Esophagus muscularis mucosa (tissue), 4 donors: ENCODE data around the gene RBM15B. TPM values are rescaled to one million over a fixed set of nuclear protein-coding genes. Genes with fewer than 3 reads are reported as not detected.

Experiments
- DNase-seq: peaks from one replicate; pipeline ENCODE4 v3.0.0-alpha.2; 2017; ENCODE audit errors: extremely low spot score
- H3K27ac ChIP-seq, 4 donors: fragments of 200-600 bp; sonication (generic); replicated peaks in 1 of 4; 1 replicate in 3 of 4; 2 replicates in 1 of 4; pipeline ENCODE4 v1.5.1; 2016 to 2019; ENCODE audit warnings: mild to moderate bottlenecking in 1 of 4
- H3K27me3 ChIP-seq, 4 donors: fragments of 200-600 bp; sonication (generic); one replicate each; pipeline versions ENCODE4 v1.5.1 to v1.6.0; 2016 to 2019
- H3K36me3 ChIP-seq, 4 donors: fragments of 200-600 bp; sonication (generic); one replicate each; pipeline ENCODE4 v1.5.1; 2016 to 2019
- H3K4me1 ChIP-seq, 4 donors: fragments of 200-600 bp; sonication (generic); one replicate each; pipeline ENCODE4 v1.5.1; 2016 to 2019
- H3K4me3 ChIP-seq, 4 donors: fragments of 200-600 bp; sonication (generic); 1 replicate in 2 of 4; 2 replicates in 2 of 4; pipeline ENCODE4 v1.5.1; 2016 to 2019; ENCODE audit warnings: mild to moderate bottlenecking in 4 of 4, moderate library complexity in 1 of 4
- H3K9me3 ChIP-seq, 4 donors: fragments of 200-600 bp; sonication (generic); 1 replicate in 3 of 4; 2 replicates in 1 of 4; pipeline ENCODE4 v1.5.1; 2016 to 2019
- EP300 ChIP-seq: sonication (generic); formaldehyde crosslinking; IDR thresholded peaks from one replicate; pipeline ENCODE4 v1.6.1; 2017; ENCODE audit warnings: antibody characterized with exemption
- POLR2A ChIP-seq: fragments of 450-650 bp; IDR thresholded peaks from one replicate; pipeline ENCODE4 v1.6.1; 2017; ENCODE audit warnings: antibody characterized with exemption, moderate library complexity, mild to moderate bottlenecking, low read depth
- POLR2AphosphoS5 ChIP-seq, 2 donors: sonication (generic); formaldehyde crosslinking; IDR thresholded peaks; one replicate each; pipeline ENCODE4 v1.6.1; 2017; ENCODE audit warnings: antibody characterized with exemption in 2 of 2
- WGBS: methylation state at CpG from one replicate; pipeline ENCODE4 v1.1.5; 2018; 5-methylcytosine and 5-hydroxymethylcytosine counted together
- intact Hi-C: fragments of 100-400 bp; cut with DNase I; formaldehyde crosslinking; loops from one replicate; pipeline ENCODE4 v1.15.1; 2023
- total RNA-seq, 4 donors: library from RNA; depleted of rRNA; stranded (reverse); fragments of >200 nt; gene quantifications; one replicate each; pipeline versions ENCODE4 v1.1.0 to v1.2.1, GENCODE V29; 2016
- TF ChIP-seq, protein P1 (sequence below), 3 experiments: fragments of 200-600 bp in 2 of 3; fragments of 450-650 bp in 1 of 3; sonication (generic) in 2 of 3; IDR thresholded peaks; one replicate each; pipeline ENCODE4 v1.5.1; 2017 to 2019; ENCODE audit warnings: antibody characterized with exemption in 3 of 3, mild to moderate bottlenecking in 2 of 3, moderate library complexity in 1 of 3

Gene RBM15B
- total RNA-seq, 4 donors from 2014 or later: 27.8 to 50.5 (median 42.6) TPM

DNA sequence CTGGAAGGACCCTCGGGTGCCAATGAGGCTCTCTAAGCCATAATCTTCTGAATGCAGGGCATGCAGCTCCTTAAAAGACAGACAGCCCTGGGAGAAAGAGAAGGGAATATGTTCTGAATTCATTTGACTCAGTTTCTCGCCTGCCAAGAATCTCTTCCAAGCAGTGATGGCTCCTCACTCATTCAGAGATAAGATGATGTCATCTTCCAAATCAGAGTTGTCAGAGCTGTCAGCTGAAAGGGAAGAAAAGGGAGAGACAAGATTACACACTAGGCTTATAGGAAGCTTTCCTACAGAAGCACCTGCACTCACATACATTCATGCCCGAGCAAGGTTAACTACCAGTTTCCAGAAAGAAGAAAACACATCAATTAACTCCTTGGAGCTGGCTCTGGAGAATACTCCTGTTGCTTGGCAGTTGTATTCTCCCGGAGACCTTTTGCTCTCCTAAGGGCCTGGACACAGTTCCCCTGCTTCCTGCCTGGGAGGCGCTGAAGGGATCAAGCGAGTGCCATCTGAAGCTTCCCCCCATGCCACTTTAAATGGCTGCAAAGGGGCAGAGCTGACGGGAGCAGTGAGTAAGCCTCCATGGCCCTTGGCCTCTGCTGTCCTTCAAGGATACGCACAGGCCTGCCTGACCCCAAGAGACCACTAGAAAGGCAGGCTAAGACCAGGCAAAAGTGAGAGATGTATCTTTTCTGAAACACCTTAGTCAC is 7.7 kb downstream of the RBM15B start:
- Histone ChIP-seq H3K4me1 (peaks cover 18 to 40% (median 34%) of the 10 kb centered on the region in 4 donors), H3K27ac (no peak overlapping the region), H3K36me3 (peaks cover 25 to 99% (median 87%) of the 10 kb centered on the region in 4 donors), H3K27me3 (no peaks in the 10 kb centered on the region), H3K9me3 (no peaks in the 10 kb centered on the region), H3K4me3 (no peak overlapping the region)
- no peak for DNase-seq
- TF ChIP-seq EP300: no peak
- TF ChIP-seq, protein P1, sequence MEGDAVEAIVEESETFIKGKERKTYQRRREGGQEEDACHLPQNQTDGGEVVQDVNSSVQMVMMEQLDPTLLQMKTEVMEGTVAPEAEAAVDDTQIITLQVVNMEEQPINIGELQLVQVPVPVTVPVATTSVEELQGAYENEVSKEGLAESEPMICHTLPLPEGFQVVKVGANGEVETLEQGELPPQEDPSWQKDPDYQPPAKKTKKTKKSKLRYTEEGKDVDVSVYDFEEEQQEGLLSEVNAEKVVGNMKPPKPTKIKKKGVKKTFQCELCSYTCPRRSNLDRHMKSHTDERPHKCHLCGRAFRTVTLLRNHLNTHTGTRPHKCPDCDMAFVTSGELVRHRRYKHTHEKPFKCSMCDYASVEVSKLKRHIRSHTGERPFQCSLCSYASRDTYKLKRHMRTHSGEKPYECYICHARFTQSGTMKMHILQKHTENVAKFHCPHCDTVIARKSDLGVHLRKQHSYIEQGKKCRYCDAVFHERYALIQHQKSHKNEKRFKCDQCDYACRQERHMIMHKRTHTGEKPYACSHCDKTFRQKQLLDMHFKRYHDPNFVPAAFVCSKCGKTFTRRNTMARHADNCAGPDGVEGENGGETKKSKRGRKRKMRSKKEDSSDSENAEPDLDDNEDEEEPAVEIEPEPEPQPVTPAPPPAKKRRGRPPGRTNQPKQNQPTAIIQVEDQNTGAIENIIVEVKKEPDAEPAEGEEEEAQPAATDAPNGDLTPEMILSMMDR (IDR thresholded peaks at IDR 0.05): no peak
- TF ChIP-seq POLR2AphosphoS5 (IDR thresholded peaks at IDR 0.05): no peak
- TF ChIP-seq POLR2A: no peak
- 71% methylated on average over 8 of the region's 8 CpGs for WGBS
- intact Hi-C loops: no loop called here

DNA sequence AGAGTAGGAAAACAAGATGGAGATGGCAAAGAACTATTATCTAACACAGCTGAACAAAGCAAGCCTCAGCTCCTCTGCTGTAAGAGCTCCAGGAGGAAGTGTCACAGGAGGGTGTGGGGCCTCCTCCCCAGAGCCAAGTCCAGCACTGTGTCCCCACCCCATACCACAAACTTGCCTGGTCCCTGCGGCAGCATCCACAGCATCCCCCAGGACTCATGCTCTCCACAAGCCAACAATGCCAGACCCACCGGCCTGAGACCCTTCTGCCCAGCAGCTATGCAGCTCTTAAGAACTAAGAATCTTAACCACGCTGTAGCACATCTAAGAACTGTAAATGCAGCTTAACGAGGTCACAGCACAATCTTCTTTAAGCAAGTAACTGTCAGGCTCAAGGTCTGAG is 9.1 kb downstream of the RBM15B start:
- no peaks in the 10 kb centered on the region for H3K27me3 ChIP-seq
- H3K4me3 ChIP-seq: no peak overlapping the region
- no peak overlapping the region for H3K27ac ChIP-seq
- TF ChIP-seq POLR2A: no peak
- TF ChIP-seq, protein P1 (IDR thresholded peaks at IDR 0.05): no peak
- H3K4me1 ChIP-seq: peaks cover 4 to 26% (median 20%) of the 10 kb centered on the region in 4 donors
- H3K9me3 ChIP-seq: no peaks in the 10 kb centered on the region
- DNase-seq: no peak
- intact Hi-C loops: no loop called here
- H3K36me3 ChIP-seq: peaks cover 13 to 95% (median 73%) of the 10 kb centered on the region in 4 donors
- WGBS: 83% methylated on average over 3 of the region's 4 CpGs

DNA sequence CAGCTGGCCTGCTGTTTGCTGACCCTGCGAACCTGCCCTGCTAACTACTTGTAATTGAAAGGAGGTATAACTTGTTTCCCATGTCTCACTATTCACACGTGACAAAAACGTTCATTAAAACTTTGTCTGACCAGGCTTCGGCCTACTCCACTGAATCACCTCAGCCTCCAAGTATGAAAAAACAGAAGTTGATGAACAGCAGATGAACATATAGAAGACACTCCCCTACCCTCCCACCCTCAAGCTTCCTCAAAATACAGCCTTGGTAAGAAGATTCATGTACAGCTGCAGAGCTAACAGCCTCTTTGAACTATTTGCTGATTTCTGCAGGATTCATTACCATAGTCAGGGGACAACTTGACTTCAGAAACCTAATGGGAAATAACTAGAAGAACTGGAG is 10.7 kb downstream of the RBM15B start:
- WGBS: 87% methylated on average over 4 of the region's 4 CpGs
- no peaks in the 10 kb centered on the region for H3K9me3 ChIP-seq
- H3K27me3 ChIP-seq: no peaks in the 10 kb centered on the region
- no peak for TF ChIP-seq POLR2A
- TF ChIP-seq POLR2AphosphoS5 (IDR thresholded peaks at IDR 0.05): no peak
- TF ChIP-seq EP300: no peak
- TF ChIP-seq, protein P1 (IDR thresholded peaks at IDR 0.05): no peak
- intact Hi-C loops: no loop called here
- H3K36me3 ChIP-seq: peaks cover 15 to 83% (median 58%) of the 10 kb centered on the region in 4 donors
- no peak overlapping the region for H3K27ac ChIP-seq
- H3K4me3 ChIP-seq: no peak overlapping the region
- DNase-seq: no peak
- H3K4me1 ChIP-seq: peaks cover 4 to 11% (median 5%) of the 10 kb centered on the region in 4 donors

DNA sequence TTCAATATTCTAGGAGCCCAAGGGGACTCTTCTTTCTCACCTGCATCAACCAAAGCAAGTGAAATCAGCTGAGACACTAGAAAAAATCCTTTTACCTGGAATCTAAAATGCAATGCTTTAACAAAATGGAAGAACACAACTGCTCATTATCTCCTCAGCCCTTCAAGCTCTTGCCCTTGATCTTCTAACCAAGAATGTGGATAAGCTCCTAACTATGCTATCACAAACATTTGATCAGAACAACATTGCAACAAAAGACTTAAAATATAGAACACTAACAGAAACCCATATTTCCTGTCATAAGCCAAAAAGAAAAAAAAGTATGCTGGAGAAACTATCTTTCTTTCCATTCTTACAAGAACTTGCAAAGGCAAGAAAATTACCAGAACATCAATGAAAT is 12.6 kb downstream of the RBM15B start:
- no peaks in the 10 kb centered on the region for H3K9me3 ChIP-seq
- intact Hi-C loops: no loop called here
- H3K27me3 ChIP-seq: no peaks in the 10 kb centered on the region
- H3K4me3 ChIP-seq: no peak overlapping the region
- no peak for DNase-seq
- H3K27ac ChIP-seq: no peak overlapping the region
- peaks cover 0 to 3% (median 0%) of the 10 kb centered on the region in 4 donors for H3K4me1 ChIP-seq
- H3K36me3 ChIP-seq: peaks cover 20 to 66% (median 43%) of the 10 kb centered on the region in 4 donors
- no peak for TF ChIP-seq EP300

DNA sequence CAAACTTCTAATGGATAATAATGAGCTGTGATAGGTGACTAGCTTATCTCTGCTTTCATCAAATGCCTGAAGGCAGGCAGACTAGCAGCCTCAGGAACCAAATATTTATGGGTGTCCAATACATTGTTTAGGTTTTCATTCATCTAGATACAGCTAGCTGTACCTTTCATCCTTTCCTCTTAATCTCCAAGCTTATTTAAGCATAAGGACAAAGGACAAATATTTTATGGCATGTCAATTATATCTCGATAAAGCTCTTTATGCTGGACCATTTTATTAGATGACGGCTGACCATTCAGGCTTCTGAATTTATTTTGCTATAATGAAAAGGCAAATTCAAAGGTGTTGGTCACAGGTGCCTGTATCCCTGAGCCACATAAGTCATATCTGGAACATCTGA is 16.9 kb downstream of the RBM15B start:
- WGBS: 87% methylated on average over 2 of the region's 2 CpGs
- no peaks in the 10 kb centered on the region for H3K27me3 ChIP-seq
- intact Hi-C loops: no loop called here
- H3K36me3 ChIP-seq: peaks cover 45 to 67% (median 48%) of the 10 kb centered on the region in 4 donors
- H3K4me1 ChIP-seq: no peaks in the 10 kb centered on the region
- no peak for DNase-seq
- no peak for TF ChIP-seq POLR2A
- TF ChIP-seq EP300: no peak
- TF ChIP-seq, protein P1 (IDR thresholded peaks at IDR 0.05): no peak
- TF ChIP-seq POLR2AphosphoS5 (IDR thresholded peaks at IDR 0.05): no peak
- H3K27ac ChIP-seq: no peak overlapping the region
- H3K4me3 ChIP-seq: no peak overlapping the region
- no peaks in the 10 kb centered on the region for H3K9me3 ChIP-seq
